Muscle of back (tissue), 11 donors: ENCODE results near the gene WWOX. TPM values are rescaled to one million over a fixed set of nuclear protein-coding genes. Genes with fewer than 3 reads are reported as not detected.

Experiments
- DNase-seq, 3 donors: peaks; one replicate each; pipeline versions ENCODE4 v3.0.0 to v3.0.0-alpha.2; 2013
- polyA plus RNA-seq, 10 donors: library from polyadenylated mRNA; unstranded; fragments of 120-200 nt; gene quantifications; one replicate each; pipeline ENCODE4 v1.2.1, GENCODE V29; 2013; ENCODE audit not compliant: insufficient read length in 10 of 10

WWOX gene
- polyA plus RNA-seq, 10 donors = 7.8 to 14.7 (median 12.8) TPM

DNA sequence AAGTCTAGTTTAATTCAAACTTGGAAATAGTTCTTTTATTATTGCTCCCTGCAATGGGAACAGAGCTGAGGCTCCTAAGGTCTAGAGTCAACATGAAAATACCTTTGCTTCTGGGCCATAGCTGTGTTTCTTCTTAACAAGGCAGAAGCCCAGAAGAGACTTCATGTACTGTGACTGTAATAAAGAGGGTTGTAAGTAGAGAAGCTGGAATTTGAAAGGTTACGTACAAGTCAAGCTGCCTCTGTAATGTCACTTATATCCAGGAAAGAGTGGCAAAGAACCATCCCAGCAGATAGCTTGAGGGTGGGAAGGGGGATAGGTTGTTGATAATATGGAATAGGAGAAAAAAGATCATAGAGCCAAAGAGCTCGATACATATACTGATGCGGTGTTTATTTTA, 248.6 kb downstream of the WWOX start:
- DNase-seq = no peak

DNA sequence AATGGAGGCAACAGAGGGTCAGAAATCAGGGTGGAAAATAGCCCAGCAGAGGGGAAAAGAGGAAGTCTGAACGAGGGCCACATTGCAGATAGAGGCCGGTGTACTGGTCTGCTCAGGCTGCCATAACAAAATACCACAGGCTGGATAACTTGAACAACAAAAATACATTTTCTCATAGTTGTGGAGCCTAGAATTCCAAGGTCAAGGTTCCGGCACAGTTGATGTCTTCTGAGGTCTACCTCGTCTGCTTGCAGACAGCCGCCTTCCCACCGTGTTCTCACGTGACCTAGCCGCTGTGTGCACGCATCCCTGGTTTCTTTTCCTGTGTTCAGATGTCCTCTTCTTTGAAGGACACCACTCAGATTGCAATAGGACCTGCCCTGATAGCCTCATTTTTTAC, 249.4 kb downstream of the WWOX start:
- no peak for DNase-seq

DNA sequence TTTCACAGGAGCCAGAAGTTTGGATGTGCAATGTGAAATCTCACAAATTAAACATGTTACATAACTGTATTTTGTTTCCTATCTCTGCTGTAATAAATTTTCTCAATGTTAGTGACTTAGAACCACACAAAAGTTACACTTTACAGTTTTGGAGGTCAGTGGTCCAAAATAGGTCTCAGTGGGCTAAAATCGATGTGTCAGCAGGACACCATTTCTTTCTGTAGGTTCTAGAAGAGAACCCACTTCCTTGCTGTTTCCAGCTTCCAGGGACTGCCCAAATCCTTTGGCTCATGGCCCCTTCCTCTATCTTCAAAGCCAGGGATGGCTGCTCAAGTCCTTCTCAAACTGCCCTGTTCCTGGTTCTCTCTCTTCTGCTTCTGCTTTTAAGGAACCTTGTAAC, 252.7 kb downstream of the WWOX start:
- DNase-seq = no peak

DNA sequence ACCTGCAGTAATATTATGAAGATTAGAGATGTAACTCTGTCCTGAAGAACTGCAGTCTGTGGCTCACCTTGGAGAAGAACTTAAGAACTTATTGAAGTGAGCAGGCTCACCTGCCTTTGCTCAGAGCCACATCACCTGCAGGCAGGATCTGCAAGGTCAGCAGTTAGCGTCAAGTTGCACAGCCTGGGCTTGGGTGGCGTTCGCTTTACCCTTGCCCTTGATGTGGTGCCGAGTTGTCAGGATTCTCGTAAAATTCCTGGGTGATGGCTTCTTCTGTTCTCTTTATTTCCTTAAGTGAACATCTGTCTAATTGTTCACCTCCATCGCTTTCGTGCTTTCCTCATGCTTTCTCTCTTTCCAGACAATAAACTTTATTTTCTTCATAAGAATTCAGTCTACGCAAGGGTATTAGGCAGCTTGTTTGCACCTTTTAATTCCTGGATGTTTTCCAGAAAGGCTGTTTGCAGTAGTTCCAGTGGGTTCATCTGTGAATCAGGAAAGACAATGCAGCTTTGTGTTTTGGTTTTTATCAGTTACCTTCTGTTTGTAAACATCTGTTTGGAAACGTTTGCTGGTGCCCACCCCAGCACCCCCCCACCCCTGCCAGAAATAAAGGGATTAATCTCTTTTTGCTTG, 254.3 kb downstream of the WWOX start:
- DNase-seq = no peak

DNA sequence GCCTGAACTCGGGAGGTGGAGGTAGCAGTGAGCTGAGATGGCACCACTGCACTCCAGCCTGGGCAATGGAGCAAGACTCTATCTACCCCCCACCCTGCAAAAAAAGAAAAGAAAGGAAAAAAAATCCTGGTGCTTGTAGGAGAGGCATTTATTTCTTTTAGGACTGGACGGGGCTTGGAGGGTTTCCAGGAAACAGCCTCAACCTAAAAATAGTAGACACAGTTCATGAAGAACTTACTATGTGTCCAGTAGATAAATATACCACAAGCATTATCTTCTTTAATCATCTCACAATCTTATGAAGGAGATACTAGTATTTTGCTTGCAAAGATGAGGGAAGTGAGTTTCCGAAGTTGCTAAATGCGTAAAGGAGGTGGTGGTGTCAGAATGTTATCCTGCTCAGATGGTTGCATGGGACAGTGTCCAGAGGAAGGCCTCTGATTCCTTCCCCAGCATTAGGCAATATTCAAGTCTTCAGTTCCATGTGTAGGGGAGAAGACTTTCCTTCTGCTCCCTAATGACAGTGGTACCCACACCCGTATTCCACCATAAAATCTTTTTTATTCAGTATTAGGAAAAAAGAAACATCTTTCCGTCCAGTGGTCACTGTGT, 263.2 kb downstream of the WWOX start:
- no peak for DNase-seq

DNA sequence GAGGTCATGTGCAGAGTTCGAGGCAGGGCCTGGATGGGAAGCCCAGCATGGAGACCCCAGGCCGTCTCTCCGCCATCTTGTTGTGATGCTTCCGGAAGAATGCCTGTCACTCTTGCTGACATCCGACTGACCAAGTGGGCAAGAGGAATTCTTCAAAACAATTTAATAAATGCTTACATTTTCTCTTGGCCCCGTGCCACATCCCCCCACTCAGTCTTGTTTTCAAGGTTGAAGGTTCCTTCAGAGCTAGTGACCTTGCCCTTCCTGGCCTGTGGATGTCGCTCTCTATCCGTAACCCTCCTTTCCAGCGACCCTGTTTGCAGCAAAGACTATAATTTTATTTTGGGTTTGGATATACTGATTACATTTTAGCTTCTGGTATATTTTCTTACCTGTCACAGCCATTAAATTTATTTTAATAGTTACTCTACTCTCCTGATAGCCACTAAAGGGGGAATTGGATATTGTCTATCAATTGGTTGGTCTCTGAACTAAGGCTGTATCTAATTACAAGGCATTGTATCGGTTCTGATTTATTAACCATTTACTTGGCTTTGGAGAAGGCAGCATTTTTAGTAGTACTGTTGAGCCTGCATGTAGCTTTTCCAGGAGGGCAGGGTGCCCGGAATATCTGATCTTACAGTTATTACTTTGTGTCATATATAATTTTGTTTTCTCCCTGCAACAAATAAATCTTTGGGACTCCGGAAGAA, 264.5 kb downstream of the WWOX start:
- no peak for DNase-seq

DNA sequence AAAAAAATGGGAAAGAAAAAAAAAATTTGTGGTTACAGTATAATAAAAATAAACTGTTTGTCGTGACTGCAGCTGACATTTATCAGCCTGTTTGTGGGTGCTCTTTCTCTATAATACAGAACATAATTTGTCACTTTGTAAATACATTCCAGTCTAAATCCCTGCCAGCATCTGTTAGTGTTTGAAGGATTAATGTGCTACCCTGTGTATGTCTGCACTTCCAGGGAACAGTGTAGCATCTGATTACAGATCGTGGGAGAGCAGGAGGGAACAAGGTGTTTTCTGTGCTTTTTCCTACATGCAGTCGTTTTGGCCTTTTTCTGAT, 265.1 kb downstream of the WWOX start:
- DNase-seq = peak in 1 of 3 donors; percentile 26

DNA sequence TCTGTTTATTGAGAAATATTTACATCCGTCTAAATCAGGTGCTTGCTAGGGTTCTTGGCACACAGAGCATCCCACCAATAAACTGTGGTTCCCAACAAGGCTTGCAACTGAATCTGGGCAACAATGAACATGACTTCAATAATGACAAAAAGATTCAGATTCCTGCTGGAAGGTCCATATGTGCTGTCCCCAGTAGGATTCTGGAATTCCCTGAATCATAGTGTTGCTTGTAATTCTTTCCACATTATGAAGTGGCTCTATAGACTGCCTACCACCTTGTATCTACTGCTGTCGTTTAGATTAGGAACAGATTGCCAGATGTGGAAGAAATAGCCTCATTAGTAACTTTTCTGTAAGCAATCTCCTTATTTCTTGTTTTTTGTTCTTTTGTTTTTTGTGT, 265.9 kb downstream of the WWOX start:
- peak in 1 of 3 donors; percentile 68 for DNase-seq

DNA sequence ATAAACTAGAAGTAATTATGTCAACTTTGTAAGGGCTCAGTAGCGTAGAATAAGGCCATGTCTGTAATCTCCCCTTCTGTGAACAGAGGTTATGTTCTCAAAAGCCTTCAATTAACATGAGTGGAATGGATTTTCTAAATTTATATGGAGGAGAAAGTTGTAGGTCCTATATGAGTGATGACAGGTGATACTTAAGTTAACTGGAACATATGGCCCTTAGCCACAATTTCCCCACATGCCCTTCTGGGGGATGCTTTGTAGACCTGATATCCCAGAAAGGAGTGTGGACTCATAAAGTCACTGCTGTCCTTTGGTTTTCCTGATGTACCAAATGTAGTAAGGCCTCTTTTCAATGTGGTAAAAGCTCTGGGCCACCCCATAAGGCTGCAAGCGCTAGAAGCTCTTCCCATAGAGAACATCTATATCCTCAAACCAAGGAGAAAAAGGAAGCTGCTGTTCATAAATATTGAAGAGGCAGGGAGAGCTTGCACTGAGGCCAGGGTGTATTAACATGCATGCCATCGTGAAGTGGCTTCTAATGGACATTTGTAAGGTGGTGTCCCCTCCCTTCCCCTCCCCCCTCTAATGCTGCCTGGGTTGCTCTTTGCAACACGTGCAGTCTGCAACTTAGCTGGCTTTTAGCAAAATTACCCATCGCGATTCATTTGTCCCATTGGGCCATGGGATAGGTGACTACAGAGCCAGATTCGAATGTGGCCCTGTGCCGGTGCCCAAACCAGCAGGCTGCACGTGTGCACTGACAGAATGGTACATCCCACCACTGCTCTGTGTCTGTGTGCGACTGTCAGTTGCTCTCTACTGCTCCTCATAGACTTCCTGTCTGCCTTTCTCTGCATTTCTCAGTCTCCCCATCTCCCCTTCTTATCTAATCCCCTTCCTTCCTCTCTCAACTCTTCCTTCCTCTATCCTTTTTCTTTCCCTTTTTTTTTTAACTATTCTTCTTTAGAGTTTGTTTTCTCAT, 269.0 kb downstream of the WWOX start:
- DNase-seq = no peak

DNA sequence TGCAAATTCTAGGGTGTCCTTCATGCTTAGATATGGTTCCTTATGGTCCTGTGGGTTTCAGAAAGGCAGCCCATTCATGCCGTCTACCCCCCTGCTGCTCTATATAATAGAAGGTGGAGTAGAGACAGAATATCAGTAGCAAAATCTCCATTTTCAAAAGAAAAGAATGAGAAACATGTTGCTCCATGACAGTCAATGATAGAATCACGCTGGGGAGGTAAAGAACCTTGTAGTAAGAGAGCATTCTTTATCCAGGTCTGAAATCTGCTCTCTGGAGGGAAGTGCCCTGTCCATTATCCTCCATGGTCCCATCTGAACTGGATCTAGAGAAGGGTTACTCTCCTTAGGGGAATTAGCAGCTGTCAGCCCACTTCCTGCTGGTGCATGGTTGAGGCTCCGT, 272.8 kb downstream of the WWOX start:
- DNase-seq = no peak

DNA sequence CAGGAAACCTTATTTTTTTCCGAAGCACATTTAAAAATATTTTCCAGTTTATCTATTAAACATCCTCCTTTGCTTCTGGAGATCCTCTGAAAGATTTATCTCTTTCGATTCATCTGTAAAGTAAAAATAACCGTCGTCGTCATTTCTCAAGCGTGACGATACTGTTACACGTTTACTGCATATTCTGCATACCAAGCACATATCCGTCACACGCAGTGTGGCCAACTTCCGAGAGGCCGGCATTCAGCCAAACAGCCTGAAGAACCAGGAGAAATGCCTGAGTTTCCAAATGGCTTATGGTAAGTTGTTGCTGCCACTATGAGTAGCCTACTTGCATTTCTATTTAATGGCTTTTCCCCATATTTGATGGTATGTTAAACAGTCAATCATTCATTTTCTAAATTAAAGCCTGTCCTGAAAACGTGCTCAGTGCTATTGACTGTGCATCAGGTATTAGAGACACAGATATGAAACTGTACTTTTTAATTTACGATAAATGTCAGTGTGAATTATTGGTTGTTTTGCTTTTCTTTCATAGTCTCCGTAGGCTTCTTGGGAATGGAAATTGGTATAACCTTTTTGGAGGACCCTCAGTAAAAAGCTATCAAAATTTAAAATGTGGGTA, 275.7 kb downstream of the WWOX start:
- no peak for DNase-seq

DNA sequence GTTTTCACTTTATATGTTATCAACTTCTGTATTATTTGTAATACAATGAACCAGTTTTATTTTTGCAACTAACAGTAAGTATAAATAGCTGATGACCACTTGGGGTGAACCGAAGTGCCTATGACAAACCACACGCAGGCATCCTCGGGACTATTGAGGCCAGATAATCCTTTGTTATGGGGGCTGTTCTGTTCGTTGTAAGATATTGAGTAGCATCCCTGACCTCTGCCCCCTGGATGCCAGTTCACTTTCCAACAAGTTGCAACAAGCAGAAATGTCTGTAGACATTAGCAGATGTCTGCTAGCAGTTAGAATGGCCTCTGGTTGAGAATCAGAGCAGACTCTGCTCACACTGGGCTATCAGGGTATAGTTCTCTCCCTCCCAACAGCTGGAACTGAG, 277.0 kb downstream of the WWOX start:
- no peak for DNase-seq

DNA sequence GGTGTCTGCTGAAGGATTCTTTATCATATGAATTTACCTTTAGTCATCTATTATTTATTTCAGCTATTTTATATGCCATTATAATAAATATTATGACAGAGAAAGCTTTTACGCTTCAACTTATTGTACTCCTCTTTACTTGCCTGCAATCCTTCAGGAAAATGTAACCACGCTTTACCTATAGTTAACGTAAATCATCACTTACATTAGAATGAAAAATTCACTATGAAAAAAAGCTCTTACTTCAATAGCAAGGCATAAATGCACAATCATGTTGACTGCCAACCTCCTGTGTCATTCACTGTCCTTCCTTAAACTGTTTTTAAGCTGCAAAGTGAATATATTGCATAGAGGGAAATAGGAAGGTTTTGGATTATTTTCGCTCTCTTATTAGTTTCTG, 277.9 kb downstream of the WWOX start:
- DNase-seq = no peak

DNA sequence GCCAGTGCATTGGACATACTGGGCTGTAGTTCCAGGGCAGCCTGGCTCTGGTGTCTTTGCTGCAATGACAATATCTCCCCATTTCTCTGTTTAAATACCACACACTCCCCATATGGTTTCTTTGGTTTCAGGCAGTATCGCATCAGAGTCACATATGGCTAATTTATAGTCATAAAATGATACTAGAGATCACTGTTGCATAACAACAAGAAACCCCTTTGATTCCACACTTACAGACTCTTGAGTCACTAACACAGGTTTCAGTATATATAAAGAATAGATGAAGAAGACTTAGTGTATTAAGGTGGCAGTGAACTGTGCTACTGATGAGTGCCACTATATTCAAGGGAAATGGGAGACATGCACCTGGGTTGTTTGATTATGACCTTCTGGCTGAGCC, 281.6 kb downstream of the WWOX start:
- DNase-seq = no peak

DNA sequence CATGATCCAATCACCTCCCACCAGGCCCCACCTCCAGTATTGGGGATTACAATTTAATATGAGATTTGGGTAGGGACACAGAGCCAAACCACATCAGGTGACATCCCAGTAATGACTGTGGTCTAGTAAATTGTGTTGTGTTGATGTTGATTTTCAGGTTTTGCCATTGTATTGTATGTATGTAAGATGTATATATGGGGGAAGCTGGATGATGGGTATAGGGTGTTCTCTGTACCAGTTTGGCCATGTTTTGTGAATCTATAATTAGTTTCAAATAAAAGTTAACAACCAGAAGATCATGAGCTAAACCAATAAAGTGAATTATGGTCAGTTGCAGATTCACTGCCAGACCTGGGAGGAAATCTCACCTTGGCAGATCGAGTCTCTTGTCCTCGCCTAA, 283.7 kb downstream of the WWOX start:
- DNase-seq = no peak

DNA sequence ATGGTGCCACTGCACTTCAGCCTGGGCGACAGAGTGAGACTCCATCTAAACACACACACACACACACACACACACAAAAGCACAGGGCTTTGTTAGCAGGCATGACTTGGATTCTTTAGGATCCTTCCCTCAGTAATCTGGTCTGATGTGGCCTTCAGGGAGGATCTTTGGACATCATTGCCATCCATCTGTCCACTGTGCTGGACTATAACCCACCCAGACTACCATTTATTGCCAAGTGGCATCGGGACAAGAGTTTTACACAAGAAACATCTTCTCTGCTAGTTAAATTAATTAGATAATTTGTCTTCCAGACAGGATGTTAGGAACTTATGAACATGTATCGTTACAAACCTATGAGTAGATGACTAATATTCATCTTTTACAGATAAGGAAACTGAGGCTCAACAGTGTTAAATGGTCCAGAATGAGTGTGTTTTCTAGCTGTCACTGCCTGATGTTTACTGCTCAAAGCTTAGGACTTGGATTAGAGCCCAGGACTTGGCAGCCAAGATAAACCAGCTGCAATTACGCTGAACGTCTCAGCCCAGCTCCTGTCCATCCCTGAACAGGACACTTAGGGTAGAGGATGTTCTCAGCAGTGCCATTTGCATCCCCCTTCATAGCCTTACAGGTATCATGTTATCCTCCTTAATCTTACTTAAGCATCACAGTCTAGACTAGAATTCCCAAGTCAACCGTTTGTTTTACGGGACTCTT, 285.8 kb downstream of the WWOX start:
- peak in 1 of 3 donors; percentile 50 for DNase-seq

DNA sequence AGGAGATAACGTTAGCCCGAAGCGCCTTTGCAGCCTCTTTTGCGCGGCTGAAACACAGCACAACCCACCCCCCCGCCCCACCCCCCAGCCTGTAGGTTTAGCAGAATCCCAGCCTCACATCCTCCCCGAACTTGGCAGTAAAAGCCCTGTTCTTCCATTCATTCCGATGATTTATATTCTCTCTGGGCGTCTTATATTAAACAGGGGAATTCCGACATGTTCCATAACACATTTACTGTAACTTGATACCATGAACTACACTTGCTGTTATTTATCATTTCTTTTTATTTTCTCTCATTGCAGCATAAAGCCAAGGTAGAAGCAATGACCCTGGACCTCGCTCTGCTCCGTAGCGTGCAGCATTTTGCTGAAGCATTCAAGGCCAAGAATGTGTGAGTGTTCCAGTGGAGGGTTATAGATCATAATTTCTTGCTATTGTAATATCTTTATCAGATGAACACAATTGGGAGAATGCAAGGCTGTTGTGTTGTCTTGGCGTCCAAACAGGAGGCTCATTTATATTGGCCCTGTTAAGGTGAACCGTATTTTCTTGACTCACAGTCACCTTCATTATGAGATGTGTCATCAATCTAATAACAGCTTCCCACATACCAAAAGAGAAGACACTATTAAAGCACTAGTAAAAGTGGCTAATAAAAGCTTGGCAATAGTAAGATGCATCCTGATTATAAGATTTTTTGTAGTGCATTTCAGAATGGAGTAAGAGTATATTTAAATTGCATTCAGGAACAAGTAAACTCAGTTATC, 287.3 kb downstream of the WWOX start:
- peak; percentile 83 to 93 (median 86) for DNase-seq

DNA sequence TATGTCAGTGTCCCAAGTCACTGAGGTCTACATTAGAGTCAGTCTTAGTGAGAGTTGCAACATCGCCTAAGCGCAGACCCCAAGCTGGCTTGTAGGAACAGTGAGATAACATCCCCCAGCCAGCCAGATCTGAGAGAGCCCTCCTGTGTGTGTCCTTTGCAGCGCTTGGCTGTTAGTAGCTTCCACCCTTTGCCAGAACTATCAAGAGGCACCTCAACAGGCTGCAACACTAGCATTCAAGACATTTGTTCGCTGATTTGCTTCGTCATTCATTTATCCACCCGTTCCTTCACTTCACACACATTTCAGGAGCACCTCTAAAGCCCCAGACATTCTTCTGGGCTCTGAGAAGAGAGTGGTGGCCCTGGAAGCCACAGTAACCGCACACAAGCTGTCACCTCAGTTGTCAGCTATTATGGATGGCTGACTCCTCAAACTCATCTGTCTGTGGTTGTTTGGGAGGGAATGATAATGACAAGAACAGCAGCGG, 289.6 kb downstream of the WWOX start:
- DNase-seq = no peak

DNA sequence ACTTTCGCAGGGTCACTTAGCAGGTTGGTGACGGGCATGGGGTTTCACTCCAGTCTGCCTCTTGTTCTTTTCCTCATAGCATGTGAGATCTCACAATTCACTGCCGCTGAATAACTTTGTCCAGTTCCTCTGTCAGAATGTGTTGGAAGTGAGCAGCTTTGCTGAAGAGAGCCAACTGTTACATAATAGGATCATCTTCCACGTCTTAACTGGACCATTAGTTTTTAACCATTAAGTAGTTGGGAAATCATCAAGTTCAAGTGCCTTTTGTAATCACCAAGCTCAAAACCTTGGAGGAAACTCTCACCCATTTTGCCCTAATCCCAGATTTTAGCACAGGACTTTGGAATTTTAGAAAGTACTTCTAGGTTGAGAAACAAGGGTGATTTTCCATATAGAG, 290.6 kb downstream of the WWOX start:
- DNase-seq = peak; percentile 71 to 89 (median 80)
